ENCODE results near the gene BMP7. TPM values are rescaled to one million over a fixed set of nuclear protein-coding genes. Genes with fewer than 3 reads are reported as not detected.
"Not testable (repeated sequence)": the region's sequence is repeated elsewhere in the genome, so short reads cannot be mapped to it uniquely, and the experiment has no call there.

BMP7 gene
- total RNA-seq, 1 donor from 2014 or later, result not detected

DNA sequence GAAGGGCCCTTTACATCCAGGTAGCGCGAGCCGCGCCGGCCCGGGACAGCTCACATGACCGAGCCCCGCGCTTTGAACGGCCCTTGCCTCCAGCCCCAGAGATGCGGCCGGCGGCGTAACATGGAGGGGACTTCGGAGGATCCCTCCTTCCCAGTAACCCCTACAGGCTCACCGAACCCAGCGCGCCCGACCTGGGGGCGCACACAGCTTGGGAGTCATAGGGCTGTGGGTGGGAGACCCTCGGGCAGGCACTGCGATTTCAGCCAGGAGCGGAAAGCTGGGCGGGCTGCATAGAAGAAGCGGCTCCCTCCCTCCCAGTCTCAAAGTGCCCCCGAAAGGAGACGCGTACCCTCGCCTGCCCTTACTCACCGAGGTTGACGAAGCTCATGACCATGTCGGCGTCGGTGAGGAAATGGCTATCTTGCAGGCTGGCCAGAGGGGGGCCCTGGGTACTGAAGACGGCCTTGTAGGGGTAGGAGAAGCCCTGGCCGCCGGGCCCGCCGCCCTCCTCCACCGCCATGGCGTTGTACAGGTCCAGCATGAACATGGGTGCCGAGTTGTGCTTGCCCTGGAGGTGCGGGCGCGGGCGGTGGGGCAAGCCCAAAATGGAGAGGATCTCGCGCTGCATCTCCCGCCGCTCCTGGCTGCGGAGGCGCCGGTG is 975 bp downstream of the BMP7 start:
- DNase-seq, result no peak

DNA sequence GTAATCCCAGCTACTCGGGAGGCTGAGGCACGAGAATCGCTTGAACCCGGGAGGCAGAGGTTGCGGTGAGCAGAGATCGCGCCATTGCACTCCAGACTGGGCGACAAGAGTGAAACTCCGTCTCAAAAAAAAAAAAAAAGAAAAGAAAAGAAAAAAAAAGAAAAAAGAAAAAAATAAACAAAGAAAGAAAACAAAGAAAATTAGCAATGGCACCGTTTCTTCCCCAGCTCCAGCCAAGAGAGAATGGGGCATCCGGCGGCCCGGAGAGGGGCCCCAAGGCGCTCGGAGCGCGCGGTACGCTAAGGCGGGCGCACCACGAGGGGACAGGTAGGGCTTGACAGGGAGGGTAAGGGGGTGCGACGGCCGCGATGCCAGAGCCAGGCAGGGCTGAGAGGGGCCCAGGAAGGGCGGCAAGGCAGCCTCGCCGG is 1.5 kb downstream of the BMP7 start:
- DNase-seq, result not testable (repeated sequence)

DNA sequence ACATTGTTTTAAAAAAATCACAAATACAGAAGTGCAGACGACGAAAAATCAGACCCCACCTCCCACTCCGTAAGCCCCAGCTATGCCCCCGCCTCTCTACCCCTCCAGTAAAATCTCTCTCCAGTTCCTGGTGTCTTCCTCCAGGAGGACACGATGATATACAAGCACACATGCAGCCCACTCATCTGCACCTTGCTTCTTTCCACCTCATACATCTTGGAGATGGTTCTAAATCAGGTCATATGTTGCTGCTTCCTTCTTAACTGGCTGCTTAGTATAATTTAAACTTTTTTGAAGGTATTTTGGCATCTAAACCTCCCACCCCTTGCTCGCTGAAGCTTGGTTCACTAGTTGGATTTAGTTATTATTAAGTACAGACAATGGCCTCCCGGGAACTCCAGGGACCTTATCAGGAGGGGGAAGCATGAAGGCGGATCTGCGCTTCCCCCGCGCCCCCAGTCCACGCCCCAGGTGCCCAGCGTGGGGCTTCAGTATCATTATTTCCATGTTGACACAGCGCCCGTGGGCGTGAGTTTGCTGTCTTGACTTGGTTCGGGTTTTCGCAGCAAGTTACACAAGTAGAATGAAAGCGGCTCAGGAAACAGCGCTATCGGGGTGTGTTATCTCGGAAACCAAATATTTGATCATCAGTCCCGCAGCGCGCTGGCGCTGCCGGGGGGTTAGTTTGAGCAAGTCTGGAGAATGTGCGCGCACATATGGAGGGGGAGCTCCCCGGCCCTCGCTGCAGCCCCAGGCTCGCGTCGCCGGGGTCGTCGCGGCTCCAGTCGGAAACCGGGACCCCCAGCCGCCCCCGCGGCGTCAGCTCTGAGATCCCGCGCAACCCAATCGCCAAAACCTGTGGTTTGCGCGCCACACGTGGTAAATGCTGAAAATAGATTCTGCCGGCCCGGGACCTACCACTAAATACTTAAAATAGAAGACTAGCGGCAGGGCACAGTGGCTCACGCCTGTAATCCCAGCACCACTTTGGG is 2.3 kb downstream of the BMP7 start:
- DNase-seq, result no peak

DNA sequence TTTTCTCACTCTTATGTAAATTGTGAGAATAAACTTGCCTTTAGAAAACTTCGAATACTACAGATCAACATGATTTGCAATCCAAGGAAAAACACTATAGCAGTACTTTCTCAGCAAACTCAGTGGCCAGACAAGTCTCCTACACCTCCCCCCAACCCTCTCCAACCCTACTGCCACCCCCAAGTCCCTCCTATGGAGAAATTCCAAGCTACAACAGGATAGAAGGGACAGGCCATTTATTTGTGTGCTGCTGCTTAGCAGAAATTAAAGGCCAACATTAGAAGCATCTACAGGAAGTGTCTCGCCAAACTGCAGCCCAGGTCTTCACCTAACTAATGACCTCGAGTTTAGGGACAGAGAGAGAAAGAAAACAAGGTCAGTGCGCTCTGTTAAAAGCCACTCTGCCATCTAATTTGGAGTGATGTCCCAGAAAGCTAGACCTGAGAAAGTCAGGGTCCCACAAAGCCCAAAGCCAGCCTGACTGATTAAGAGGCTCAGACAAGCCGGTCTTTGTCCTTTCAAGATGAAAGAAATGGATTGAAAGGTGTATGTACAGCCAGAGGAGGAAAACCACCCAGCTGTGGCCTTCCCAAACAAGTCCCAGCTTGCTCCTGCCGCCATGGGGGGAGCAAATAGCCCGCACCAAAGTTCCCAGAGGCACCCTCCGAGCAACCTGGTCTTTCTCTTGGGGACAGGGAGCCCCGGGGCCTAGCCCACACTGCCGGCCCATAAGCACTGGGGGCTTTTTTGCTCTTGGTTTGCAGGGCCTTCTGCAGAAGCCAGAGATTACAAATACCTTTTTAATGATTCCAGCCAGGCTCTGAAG is 3.4 kb downstream of the BMP7 start:
- DNase-seq, result no peak

DNA sequence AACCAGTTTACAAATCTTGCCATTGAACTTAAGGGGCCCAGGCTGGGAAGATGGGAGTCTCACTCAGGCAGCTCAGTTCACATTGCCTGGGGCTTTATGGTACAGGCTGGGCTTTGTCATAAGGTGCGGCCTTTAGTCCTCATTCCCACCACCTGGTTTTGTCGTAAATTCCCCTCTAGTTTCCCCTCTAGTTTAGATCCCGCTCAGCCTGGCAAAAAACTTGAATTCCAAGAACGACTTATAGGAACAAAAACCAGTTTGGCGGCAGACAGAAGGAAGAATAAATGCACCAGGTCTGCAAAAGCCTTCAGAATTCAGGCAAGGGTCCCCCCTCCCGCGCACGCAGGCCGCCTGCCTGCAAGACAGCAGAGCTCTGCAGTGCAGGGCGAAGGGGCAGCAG is 4.1 kb downstream of the BMP7 start:
- no peak for DNase-seq

DNA sequence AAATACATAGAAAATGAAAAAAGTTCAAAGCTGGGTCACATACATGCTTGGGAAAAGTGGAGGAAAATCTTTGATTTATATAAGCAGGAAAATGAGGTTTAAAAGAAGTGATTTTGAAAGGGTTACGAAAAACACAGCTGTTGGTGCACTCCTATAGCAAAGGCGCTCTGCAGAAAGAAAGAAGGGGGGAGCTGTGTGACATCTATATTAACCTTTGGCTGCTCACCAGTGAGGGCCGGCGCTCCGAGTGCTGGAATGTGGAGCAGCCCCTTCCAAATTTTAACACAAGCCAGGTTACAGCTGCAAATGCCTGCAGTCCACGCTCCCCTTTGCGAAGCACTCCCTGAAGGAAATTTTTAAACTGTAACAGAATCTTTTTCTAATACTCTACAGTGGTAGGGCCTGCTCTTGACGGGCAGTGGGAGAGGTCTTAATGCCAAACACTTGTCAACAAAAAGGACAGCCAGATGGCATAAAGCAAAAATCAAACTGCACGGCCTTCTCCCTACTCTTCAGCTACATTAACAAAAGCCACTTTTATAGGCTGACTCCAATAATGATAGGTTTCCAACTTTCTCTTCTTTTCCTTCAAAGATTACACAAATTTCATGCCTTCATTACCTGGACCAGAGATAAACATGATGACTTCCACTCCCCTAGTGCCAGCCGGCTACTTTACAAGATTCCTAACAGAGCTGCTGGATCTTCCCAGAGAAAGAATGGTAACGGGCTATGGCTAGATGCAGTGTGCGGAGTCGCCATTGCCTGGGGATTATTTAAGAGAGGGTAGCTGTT is 4.8 kb downstream of the BMP7 start:
- DNase-seq, result no peak

DNA sequence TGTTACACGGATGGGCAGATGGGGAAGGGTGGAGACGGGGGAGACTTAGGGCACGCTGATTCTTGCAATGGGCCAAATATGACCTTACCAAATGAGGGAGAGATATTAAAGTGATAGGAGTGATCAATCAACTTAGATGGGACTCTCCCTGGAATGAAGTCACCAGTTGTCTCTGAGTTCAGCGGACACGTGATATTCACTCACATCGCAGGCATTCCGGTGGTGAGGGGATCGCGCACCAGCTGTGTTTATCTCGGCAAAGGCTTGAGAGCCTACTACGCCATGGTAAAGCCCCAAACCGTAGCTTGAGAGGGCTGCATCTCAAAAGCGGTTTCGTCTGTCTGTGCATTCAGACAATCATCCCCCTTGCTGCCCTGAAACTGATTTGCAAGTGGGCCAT is 5.5 kb downstream of the BMP7 start:
- no peak for DNase-seq

DNA sequence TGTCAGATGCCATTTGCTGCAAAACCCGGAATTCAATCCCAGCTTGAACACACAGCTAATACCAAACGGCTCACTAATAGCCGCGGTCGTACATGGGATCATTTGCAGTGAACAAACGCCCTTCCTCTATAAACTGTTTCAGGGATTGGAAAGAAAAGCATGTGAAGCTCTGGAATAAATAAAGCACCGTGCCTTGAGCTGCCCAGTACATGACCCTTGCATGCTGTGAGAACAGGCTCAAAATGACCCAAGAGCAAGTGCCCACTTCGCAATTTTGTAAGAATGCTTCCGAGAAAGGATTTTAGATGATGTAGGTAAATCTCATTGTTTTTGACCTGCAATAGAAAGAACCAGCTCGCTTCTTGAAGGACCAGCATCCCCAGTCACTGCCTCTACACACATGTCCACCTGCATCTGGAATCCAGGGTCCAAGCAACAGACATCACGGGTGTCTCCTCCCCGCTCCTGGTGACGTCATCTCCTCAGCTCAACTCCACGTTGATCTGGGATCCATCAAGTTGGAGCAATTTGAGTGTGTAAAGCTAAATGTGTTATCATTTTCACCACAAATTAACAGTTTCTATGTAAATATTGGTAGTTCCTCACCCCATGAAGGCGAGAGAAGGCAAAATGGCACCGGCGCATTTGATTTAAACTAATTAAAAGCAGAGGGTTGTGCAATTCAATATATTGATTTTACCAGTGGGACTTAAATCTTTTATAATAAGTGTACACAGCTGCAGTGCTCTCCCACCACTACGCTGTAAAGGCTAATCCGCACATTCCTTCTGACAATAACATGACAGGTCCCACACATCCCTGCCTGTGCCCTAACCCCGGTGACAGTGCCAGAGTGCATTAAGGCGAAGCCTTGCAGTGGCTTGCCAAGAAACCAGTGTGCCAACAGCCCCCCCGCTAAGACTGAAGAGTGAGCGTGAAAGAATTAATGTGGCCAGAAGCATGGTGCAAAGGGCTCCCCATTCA is 6.2 kb downstream of the BMP7 start:
- no peak for DNase-seq

DNA sequence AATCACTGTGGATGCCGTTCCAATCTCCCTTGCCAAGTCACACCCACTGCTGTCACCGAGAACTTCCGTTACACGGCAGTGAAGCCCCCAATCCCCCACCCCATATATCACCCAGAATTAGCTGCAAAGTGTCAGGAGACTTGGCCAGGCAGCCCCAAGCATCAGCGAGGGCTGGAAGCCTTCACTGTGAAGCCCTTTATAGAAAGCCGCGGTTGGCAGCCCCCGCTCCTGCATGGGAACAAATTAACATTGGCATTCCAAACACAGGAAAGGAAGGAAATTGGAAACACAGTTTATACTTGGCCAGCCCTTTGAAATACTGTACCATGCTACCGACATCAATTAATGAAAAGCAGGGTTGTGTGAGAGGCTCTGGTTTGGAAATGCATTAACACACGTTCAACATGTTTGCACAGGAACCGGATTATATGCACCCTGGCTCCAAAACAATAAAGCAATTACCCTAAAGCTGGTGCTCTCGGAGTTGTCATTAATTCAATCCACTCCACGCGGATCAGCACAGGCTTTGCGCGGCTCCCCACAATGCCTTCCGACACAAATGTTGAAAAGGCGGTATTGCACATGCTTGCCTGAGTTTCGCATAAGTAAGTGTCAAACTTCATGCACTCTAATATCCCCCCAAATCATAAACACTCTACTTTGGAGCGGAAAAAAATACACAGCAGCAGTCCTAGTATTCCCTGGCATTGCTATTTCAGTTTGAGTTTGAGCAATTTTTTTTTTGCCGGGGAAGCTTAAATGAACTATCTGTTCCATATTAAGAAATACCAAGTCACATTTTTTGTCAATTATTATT is 7.1 kb downstream of the BMP7 start:
- no peak for DNase-seq

DNA sequence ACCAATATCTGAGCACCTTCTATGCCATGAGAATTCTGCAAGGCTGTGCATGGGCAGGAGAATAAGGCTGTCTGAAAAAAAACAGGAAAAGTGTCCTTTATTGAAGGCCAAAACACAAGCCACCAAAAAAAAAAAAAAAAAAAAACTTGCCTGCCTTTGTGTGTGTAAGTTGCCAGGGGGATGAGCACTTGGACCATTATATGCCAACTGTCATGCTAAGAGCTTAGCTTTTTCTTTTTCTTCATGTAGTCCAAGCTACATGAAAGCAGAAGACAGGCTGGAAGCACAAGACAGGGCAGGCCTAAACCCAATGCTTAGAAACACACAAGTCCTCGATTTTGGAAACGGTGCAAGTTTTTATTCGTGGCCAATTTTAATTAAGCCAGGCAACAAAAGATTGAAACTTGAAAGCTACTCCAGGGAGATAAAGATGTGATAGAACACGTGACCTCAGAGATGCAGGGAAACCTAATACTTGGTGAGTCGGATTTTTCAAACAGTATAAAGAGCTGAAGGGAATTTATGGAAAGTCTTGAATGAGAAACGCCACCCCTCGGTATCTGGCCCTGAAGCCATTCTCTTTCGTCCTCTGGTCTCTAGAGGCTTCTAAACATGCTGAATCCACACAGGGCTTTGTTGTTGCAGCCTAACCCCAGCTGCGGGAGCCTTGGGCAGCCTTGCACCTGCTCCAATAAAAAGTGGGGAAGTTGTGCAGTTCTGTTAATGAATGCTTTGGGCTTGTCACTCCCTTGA is 8.6 kb downstream of the BMP7 start:
- DNase-seq, result no peak

DNA sequence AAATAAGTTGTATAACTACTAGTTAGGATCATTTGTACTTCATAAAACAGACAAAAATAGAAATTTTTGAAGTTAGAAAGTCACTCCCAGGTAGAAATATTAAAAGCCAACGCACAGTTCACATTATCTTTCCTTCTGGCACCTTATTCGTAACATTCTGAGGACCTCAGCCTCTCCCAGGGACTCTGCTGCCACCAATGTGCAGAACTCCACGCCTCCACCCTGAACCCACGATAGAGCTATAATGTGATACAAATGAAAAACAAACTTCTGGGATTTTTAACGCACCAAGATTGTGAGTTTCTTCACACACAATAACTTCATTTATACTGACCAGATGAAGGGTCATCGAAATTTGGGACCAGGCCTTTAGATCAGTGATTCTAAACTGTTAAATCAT is 9.5 kb downstream of the BMP7 start:
- no peak for DNase-seq

DNA sequence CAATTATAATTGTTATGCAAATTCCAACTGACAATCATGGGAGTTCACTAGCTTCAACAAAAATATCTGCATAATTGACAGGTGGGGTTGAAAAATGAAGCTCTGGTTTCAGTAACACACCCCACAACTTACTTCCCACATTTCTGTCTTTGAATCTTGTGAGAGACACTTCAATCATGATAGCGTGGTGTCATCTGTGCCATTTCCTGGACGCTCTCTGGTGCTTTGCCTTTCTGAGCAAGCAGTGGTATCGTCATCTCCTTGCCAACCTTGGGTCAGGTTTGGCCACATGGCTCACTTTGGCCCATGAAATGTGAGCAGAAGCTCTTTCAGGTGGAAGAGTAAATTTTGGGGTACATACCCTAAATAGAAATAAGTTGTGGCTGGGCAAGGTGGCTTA is 10.2 kb downstream of the BMP7 start:
- no peak for DNase-seq

DNA sequence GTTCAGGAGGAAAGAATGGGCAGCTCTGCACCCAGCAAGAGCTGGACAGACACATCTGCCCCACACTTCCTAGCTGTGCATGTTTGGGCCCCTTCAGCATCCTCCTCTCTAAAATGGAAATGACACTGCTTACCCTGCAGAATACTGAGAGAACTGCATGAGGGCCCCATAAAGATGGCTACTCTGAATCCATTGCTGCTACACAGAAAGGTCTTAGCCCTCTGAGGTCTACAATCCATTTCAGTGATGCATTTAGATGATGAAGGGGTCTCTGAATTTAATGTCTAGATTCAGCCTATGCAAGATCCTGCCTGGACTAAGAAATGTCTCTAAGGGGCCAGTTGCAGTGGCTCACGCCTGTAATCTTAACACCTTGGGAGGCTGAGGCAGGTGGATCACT is 11.3 kb downstream of the BMP7 start:
- DNase-seq, result no peak

DNA sequence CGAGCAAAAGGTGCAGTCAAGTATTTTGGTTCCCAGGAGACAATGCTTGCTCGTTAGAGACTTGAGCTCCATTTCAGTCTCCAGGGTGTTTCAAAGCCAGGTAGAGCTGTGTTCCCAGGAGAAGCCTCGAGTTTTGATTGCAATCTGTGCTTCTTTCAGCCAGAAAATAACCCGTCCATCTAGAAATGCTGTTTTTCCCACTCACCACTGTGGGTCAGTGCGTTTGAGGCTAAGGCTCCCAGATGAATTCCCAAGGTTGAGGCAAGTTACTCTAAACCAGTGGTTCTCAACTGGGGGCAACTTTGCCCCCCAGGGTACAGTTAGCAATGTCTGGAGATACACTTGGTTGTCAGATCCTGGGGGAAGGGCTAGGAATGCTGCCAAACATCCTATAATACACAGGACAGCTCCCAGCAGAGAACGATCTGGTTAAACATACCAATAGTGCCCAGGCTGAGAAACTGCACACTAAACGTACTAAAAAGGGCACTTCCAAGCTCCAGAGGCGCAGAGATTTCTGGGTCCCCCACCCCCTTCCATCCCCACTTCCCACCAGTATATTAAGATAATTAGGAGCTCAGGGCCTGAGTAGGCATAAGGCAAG is 13.8 kb downstream of the BMP7 start:
- no peak for DNase-seq

DNA sequence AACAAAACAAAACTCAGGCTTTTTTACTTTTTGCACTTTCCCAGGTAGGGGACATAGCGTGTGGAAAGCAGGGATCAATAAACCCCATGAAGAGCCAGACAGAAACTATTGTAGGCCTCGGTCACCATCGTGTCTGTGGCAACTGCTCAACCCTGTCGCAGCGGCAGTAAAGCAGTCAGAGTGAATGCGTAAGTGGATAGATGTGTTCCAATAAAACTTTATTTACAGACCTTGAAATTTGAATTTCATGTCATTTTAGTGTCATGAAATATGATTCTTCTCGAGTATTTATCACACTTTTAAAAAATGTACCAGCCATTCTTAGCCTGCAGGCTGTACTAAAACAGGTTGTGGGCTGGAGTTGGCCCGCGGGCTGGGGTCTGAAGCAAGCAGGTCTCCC is 14.5 kb downstream of the BMP7 start:
- DNase-seq, result no peak

DNA sequence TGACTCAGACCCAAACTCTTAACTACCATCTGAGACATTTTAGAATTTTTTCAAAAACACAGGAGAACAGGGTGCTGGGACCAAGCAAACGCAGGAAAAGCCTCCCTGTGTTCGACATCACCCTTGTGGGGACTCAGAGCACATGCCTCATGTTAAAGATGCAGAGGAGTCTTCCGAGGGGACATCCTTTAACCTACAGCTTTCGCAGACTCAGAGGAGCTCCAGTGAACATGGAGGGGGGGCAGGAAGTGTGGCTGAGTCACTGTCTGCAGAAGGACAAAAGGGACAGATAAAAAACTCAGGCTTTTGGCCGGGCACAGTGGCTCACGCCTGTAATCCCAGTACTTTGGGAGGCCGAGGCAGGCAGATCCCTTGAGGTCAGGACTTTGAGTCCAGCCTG is 15.1 kb downstream of the BMP7 start:
- no peak for DNase-seq

DNA sequence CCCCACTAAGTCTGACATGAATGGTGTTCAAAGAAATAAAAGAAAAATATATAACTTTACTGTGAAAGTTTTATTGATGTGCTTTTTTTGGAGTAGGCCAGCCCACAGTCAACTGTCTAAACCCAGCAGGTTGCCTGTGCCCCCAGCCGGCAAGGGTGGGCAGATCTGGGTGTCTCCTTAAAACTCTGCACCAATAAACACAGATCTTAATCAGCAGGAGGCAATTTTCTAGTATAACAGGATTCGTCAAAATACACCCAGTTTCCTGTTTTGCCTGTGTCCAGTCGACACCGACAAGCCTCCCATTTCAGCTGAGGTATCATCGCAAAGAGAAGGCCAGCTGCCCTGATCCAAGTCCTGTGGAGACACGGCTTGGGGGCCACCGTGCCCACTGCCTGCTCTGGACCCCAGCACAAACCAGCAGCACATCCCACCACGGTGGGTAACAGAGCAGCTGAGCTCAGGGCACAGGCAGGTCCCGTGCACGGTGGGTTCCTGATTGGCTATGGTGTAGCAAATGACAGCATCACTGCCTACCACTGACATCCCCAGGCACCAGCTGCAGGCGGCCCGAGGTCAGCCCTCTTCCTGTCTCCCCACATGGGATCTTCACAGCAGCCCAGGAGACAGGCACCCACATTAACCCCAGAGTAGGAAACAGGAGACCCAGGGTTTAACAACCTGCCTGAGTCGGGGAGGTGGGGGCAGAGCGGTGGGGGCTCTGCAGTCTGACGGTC is 15.7 kb downstream of the BMP7 start:
- DNase-seq, result no peak

DNA sequence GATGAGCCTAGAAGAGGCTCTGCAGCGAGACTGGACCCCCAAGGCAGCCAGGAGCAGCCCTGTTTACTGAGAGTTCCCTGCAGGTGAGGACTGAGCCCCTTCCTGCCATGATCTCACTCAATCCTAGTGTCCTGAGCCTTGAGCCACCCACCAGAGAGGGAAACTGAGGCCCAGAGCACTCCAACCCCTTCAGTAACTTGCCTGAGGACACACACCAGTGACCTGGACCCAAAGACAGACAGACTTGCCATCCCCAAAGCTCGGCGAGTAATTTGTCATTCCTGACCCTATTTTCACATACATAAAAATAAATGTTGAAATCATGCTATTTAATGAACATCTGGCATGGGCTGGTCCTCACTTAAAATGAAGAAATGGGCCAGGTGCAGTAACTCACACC is 16.7 kb downstream of the BMP7 start:
- DNase-seq, result no peak
